D341Med (cell line): ENCODE measurements around the gene ERMP1.
"Not testable (repeated sequence)": the region's sequence is repeated elsewhere in the genome, so short reads cannot be mapped to it uniquely, and the experiment has no call there.

Experiments
- DNase-seq: peaks from one replicate; pipeline ENCODE4 v3.0.0; 2012; ENCODE audit warnings: low spot score

Gene ERMP1

DNA sequence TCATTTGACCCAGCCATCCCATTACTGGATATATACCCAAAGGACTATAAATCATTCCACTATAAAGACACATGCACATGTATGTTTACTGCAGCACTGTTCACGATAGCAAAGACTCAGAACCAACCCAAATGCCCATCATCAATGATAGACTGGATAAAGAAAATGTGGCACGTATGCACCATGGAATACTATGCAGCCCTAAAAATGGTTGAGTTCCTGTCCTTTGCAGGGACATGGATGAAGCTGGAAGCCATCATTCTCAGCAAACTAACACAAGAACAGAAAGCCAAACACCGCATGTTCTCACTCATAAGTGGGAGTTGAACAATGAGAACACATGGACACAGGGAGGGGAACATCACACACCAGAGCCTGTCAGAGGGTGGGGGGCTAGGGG is 49.5 kb downstream of the ERMP1 start:
- not testable (repeated sequence) for DNase-seq

DNA sequence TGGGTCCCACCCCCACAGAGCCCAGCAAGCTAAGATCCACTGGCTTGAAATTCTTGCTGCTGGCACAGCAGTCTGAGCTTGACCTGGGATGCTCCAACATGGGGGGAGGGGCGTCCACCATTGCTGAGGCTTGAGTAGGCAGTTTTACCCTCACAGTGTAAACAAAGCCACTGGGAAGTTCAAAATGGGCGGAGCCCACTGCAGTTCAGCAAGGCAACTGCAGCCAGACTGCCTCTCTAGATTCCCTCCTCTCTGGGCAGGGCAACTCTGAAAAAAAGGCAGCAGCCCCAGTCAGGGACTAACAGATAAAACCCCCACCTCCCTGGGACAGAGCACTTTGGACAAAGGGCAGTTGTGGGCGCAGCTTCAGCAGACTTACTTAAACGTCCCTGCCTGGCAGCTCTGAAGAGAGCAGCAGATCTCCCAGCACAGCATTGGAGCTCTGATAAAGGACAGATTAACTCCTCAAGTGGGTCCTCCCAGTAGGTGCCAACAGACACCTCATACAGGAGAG is 53.2 kb downstream of the ERMP1 start:
- DNase-seq, result not testable (repeated sequence)

GRCh38 chr9:5778805-5779204 is 54.1 kb downstream of the ERMP1 start:
- DNase-seq, result no peak

DNA sequence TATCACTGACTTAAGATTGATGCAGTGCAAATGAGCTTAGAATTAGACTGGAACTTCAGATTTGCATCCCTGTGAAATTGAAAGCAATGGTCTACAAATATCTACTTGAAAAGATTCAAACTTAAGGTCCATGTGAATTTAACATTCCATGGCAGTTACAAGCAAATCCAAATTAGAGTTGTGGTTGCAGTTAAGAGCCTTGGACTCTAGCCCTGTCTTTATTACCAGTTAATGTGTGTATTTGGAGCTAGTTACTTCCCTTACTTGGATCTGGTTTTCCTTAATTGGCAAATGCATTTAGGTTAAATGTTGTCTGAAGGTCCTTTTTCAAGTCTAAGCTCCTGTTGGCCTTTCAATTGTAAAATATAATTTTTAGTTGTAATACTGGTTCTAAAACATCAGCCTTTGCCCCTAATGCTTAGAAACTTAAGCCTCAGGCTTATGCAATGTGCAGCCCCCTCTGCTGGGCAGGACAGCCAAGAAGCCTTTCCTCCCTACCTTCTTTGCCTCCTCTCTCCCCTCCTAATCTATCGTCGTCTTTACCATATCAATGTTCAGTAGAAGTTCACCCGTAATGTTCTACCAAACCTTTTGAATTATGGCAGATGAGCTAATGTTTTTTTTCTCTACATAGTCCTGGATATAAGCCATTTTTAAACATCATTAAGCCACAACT is 59.5 kb downstream of the ERMP1 start:
- DNase-seq, result no peak

GRCh38 chr9:5767968-5768932 is 64.7 kb downstream of the ERMP1 start:
- DNase-seq, result no peak

DNA sequence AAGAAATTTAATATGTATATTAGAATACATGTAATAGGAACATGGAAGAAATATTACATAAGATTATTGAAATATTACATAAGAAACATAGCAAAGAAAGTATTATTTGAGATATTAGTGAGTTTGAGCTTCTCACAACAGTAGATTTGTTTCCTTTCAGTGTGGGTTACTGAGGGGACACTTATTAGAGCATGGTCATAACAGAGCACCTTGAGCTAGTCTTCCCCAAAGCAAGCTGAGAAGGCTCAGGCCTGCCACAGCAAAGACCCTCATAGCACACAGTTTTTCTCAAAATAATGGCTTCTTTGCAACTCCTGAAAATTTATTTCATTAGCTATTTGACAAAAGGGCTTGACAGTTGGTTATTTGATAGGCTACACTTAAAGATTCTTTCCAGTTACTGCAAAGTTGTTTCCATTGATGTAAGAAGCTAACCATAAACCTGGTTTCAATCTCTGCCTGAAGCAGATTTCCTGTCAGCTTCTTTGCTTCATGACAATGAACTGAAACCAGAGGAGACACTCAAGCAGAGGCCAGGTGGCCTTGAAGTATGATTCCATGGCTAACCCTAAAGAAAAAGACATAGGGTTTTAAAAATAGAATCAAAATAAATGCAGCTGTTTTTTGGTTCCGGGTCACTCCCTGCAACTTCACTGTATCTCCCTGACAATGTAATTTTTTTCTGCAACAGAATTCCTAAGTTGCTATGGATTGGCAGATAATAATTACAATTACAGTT is 68.6 kb downstream of the ERMP1 start:
- DNase-seq, result no peak

DNA sequence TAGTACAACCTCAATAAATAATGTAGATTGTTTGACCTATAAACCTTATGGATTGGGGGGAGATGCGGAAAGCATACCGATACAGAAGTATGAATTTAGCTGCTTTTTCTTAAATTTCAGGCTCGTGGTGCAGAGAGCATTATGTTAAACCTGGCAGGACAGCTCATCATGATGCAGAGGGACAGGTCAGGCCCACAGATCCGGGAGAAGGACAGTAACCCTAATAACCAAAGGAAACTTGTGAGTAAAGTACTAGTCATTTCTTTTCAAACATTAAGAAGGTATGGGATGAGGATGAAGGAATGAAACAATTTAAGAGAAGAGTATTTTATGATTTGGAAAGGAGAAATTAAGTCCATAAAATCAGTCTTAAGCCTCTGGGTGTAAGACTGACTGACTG is 70.5 kb downstream of the ERMP1 start:
- no peak for DNase-seq

GRCh38 chr9:5760338-5760737 is 72.6 kb downstream of the ERMP1 start:
- DNase-seq, result no peak

GRCh38 chr9:5756633-5757032 is 76.3 kb downstream of the ERMP1 start:
- no peak for DNase-seq

GRCh38 chr9:5750569-5750968 is 82.3 kb downstream of the ERMP1 start:
- DNase-seq, result no peak

DNA sequence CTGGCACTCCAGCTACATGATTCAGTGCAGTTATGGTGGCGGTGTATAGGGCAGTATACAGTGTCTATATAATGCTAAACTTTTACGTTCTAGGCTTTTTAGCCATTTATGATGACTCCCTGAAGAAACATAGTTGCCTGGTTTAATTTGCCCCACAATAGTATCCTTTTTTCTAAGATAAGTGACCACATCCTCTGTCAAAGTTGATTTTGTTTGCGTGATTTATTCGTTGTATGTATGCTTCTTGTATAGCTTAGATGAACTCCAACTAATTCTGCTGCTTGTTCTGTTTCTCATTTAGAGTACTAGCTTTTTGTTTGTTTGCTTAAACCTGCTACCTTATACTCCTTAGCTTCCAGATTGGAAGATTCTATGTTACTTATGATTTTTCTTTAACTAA is 83.6 kb downstream of the ERMP1 start:
- DNase-seq, result no peak

GRCh38 chr9:5748438-5748837 is 84.5 kb downstream of the ERMP1 start:
- DNase-seq, result no peak

- no peak for DNase-seq
Observed at GRCh38 chr9:5743109-5743508, 89.8 kb downstream of the ERMP1 start.

GRCh38 chr9:5736563-5737346 is 96.2 kb downstream of the ERMP1 start:
- no peak for DNase-seq

GRCh38 chr9:5735072-5735471 is 97.8 kb downstream of the ERMP1 start:
- DNase-seq, result no peak
